Hepatocyte (in vitro differentiated cells): Measurements from ENCODE around the gene ORM2. TPM values are rescaled to one million over a fixed set of nuclear protein-coding genes. Genes with fewer than 3 reads are reported as not detected.

ENCODE experiments used
- DNase-seq: peaks from one replicate; pipeline ENCODE4 v3.0.0-alpha.2; 2016; ENCODE audit warnings: low spot score
- H2AFZ ChIP-seq: fragments of 200-600 bp; sonication (generic); 2 replicates; pipeline ENCODE4 v1.6.0; 2016; ENCODE audit warnings: antibody characterized with exemption, mild to moderate bottlenecking
- H3K27ac ChIP-seq: fragments of 200-600 bp; sonication (generic); 2 replicates; pipeline ENCODE4 v1.5.1; 2016; ENCODE audit warnings: mild to moderate bottlenecking
- H3K27me3 ChIP-seq: fragments of 200-600 bp; sonication (generic); 2 replicates; pipeline ENCODE4 v1.6.1; 2016
- H3K36me3 ChIP-seq: fragments of 200-600 bp; sonication (generic); replicated peaks from 2 replicates; pipeline ENCODE4 v1.5.1; 2016; ENCODE audit warnings: low read depth; ENCODE audit not compliant: insufficient read depth
- H3K4me1 ChIP-seq: fragments of 200-600 bp; sonication (generic); 2 replicates; pipeline ENCODE4 v1.5.1; 2016; ENCODE audit warnings: mild to moderate bottlenecking, moderate library complexity; ENCODE audit not compliant: insufficient read depth
- H3K4me2 ChIP-seq: fragments of 200-600 bp; sonication (generic); 2 replicates; pipeline ENCODE4 v1.6.0; 2016
- H3K4me3 ChIP-seq: fragments of 200-600 bp; sonication (generic); 2 replicates; pipeline ENCODE4 v1.5.1; 2016; ENCODE audit warnings: mild to moderate bottlenecking
- H3K79me2 ChIP-seq: fragments of 200-600 bp; sonication (generic); 2 replicates; pipeline ENCODE4 v1.6.0; 2017; ENCODE audit warnings: mild to moderate bottlenecking
- H3K9me2 ChIP-seq: fragments of 200-600 bp; sonication (generic); replicated peaks from 2 replicates; pipeline ENCODE4 v1.6.0; 2017; ENCODE audit warnings: mild to moderate bottlenecking; ENCODE audit not compliant: insufficient read depth
- H3K9me3 ChIP-seq: fragments of 200-600 bp; sonication (generic); 2 replicates; pipeline ENCODE4 v1.5.1; 2016; ENCODE audit warnings: low read depth, mild to moderate bottlenecking
- H4K20me1 ChIP-seq: fragments of 200-600 bp; sonication (generic); 2 replicates; pipeline ENCODE4 v1.6.0; 2016; ENCODE audit warnings: mild to moderate bottlenecking; ENCODE audit not compliant: insufficient read depth, poor library complexity, severe bottlenecking
- EZH2 ChIP-seq: fragments of 200-600 bp; sonication (generic); IDR thresholded peaks from 2 replicates; pipeline ENCODE4 v1.6.1; 2016; ENCODE audit warnings: antibody characterized with exemption, mild to moderate bottlenecking, borderline replicate concordance
- EZH2phosphoT487 ChIP-seq: fragments of 200-600 bp; sonication (generic); IDR thresholded peaks from one replicate; pipeline ENCODE4 v1.6.1; 2018; ENCODE audit warnings: antibody characterized with exemption, mild to moderate bottlenecking, low read depth, moderate library complexity; ENCODE audit not compliant: unreplicated experiment, severe bottlenecking
- WGBS: methylation state at CpG from one replicate; pipeline ENCODE4 v1.1.6; 2016; ENCODE audit warnings: low lambda C conversion rate; ENCODE audit errors: missing lambda C conversion rate; 5-methylcytosine and 5-hydroxymethylcytosine counted together
- polyA plus RNA-seq: library from polyadenylated mRNA; unstranded; fragments of >200 nt; fragmentation: Nextera tagmentation; extraction: Ambion mirVana; gene quantifications from 2 replicates; pipeline ENCODE4 v1.2.1, GENCODE V29; 2016
- total RNA-seq: library from RNA; depleted of rRNA; stranded (reverse); fragments of >200 nt; gene quantifications from 2 replicates; pipeline ENCODE4 v1.2.3, GENCODE V29; 2014
- TF ChIP-seq, protein P1 (sequence below): fragments of 200-600 bp; sonication (generic); IDR thresholded peaks from 2 replicates; pipeline ENCODE4 v1.5.1; 2016; ENCODE audit warnings: antibody characterized with exemption, mild to moderate bottlenecking; ENCODE audit not compliant: poor library complexity

The ORM2 gene
- total and polyA plus RNA-seq, 2 experiments from 2014 or later = 52.0 to 136 TPM

GRCh38 chr9:114347675-114348074 lies 18.0 kb downstream of the ORM2 start:
- no peaks in the 10 kb centered on the region for H3K79me2 ChIP-seq
- no peak for DNase-seq
- no peaks in the 10 kb centered on the region for H3K9me3 ChIP-seq
- no peaks in the 10 kb centered on the region for H4K20me1 ChIP-seq
- no peak overlapping the region for H3K4me3 ChIP-seq
- no peak overlapping the region for H3K4me2 ChIP-seq
- H3K27me3 ChIP-seq = no peaks in the 10 kb centered on the region
- no peak overlapping the region for H3K27ac ChIP-seq
- H3K9me2 ChIP-seq = no peaks in the 10 kb centered on the region
- H3K4me1 ChIP-seq = peaks cover 13% of the 10 kb centered on the region
- WGBS = 92% methylated on average over 15 of the region's 15 CpGs
- no peak for TF ChIP-seq EZH2phosphoT487
- TF ChIP-seq, protein P1, sequence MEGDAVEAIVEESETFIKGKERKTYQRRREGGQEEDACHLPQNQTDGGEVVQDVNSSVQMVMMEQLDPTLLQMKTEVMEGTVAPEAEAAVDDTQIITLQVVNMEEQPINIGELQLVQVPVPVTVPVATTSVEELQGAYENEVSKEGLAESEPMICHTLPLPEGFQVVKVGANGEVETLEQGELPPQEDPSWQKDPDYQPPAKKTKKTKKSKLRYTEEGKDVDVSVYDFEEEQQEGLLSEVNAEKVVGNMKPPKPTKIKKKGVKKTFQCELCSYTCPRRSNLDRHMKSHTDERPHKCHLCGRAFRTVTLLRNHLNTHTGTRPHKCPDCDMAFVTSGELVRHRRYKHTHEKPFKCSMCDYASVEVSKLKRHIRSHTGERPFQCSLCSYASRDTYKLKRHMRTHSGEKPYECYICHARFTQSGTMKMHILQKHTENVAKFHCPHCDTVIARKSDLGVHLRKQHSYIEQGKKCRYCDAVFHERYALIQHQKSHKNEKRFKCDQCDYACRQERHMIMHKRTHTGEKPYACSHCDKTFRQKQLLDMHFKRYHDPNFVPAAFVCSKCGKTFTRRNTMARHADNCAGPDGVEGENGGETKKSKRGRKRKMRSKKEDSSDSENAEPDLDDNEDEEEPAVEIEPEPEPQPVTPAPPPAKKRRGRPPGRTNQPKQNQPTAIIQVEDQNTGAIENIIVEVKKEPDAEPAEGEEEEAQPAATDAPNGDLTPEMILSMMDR = no peak
- no peak for TF ChIP-seq EZH2
- H2AFZ ChIP-seq = no peak overlapping the region
- no peaks in the 10 kb centered on the region for H3K36me3 ChIP-seq

GRCh38 chr9:114348261-114348905 lies 18.7 kb downstream of the ORM2 start:
- H3K27ac ChIP-seq = peak overlapping the region; percentile 83
- H3K79me2 ChIP-seq = no peaks in the 10 kb centered on the region
- H3K4me1 ChIP-seq = peaks cover 13% of the 10 kb centered on the region
- H3K27me3 ChIP-seq = no peaks in the 10 kb centered on the region
- DNase-seq = no peak
- no peaks in the 10 kb centered on the region for H3K9me2 ChIP-seq
- peak overlapping the region; percentile 41 for H3K4me2 ChIP-seq
- H3K36me3 ChIP-seq = no peaks in the 10 kb centered on the region
- WGBS = 75% methylated on average over 12 of the region's 12 CpGs
- no peaks in the 10 kb centered on the region for H3K9me3 ChIP-seq
- no peak overlapping the region for H3K4me3 ChIP-seq
- H4K20me1 ChIP-seq = no peaks in the 10 kb centered on the region
- TF ChIP-seq, protein P1 = no peak
- TF ChIP-seq EZH2 = no peak
- no peak for TF ChIP-seq EZH2phosphoT487
- H2AFZ ChIP-seq = no peak overlapping the region

DNA sequence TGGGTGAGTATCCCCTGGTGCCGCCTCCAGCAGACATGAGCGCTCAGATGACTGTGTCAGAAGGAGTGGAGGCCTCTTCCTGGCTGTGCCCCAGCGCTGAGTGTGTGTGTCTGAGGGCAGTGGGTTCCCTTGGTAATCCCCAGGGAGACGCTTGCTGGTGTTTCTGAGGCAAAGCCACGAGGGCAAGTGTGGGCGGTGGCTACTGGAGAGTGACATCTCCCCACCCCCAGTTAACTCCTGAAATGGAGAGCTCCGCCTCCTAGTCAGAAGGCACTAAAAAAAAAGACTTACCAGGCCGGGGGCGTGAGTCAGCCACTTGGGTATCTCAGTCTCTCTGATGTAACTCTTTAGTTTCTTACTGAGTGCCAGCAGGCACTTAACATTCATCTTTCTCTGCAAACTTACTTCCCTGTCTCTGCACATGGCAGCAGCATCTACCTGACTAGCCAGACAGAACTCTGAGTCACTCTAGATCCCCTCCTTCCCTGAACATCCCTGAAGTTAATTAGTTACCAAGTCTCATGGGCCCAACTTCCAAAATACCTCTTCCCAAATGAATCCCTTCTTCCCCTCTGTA lies 19.3 kb downstream of the ORM2 start:
- H3K79me2 ChIP-seq = no peaks in the 10 kb centered on the region
- TF ChIP-seq EZH2phosphoT487 (no peak), EZH2 (no peak)
- TF ChIP-seq, protein P1 = no peak
- peaks cover 13% of the 10 kb centered on the region for H3K4me1 ChIP-seq
- no peaks in the 10 kb centered on the region for H3K9me2 ChIP-seq
- H3K27me3 ChIP-seq = no peaks in the 10 kb centered on the region
- 37% methylated on average over 9 of the region's 9 CpGs for WGBS
- H3K9me3 ChIP-seq = no peaks in the 10 kb centered on the region
- peak; percentile 94 for DNase-seq
- H3K27ac ChIP-seq = peak overlapping the region; percentile 83
- peak overlapping the region; percentile 41 for H3K4me2 ChIP-seq
- no peaks in the 10 kb centered on the region for H4K20me1 ChIP-seq
- no peak overlapping the region for H3K4me3 ChIP-seq
- H3K36me3 ChIP-seq = no peaks in the 10 kb centered on the region
- no peak overlapping the region for H2AFZ ChIP-seq
